Stimulated activated naive CD8-positive, alpha-beta T cell treated with anti-CD3 and anti-CD28 coated beads, Interleukin-15, amount 100 ng/mL, for 72 hours (primary cell): ENCODE measurements around the gene PCK1.

ENCODE experiments used
- ATAC-seq: fragments of 150-1000 bp; cut with Tn5 transposase; 2 replicates; pipeline ENCODE4 v1.10.0; 2021; ENCODE audit warnings: mild to moderate bottlenecking, moderate library complexity
- DNase-seq, 2 donors: peaks; one replicate each; pipeline ENCODE4 v3.0.0; 2021 to 2022
- H3K27ac Mint-ChIP-seq, 2 donors: one replicate each; pipeline ENCODE4 v1.8.0; 2022; ENCODE audit warnings: mild to moderate bottlenecking in 2 of 2, mixed read lengths in 2 of 2, moderate library complexity in 2 of 2
- H3K27me3 Mint-ChIP-seq: one replicate; pipeline ENCODE4 v1.8.0; 2022; ENCODE audit warnings: mixed read lengths
- H3K4me1 Mint-ChIP-seq: one replicate; pipeline ENCODE4 v1.8.0; 2022; ENCODE audit warnings: mild to moderate bottlenecking, mixed read lengths
- H3K4me3 Mint-ChIP-seq, 2 donors: one replicate each; pipeline ENCODE4 v1.8.0; 2022; ENCODE audit warnings: mild to moderate bottlenecking in 2 of 2, mixed read lengths in 2 of 2, moderate library complexity in 1 of 2
- H3K9me3 Mint-ChIP-seq, 2 donors: one replicate each; pipeline ENCODE4 v1.8.0; 2022; ENCODE audit warnings: mixed read lengths in 2 of 2

The PCK1 gene

GRCh38 chr20:57585466-57586213, 24.7 kb downstream of the PCK1 start:
- no peaks in the 10 kb centered on the region for H3K9me3 Mint-ChIP-seq
- no peaks in the 10 kb centered on the region for H3K4me1 Mint-ChIP-seq
- no peak overlapping the region for H3K27ac Mint-ChIP-seq
- no peak overlapping the region for H3K4me3 Mint-ChIP-seq
- ATAC-seq = no peak
- no peak for DNase-seq
- peaks cover 55% of the 10 kb centered on the region for H3K27me3 Mint-ChIP-seq

GRCh38 chr20:57586370-57586793, 25.5 kb downstream of the PCK1 start:
- Mint-ChIP-seq H3K9me3 (no peaks in the 10 kb centered on the region), H3K27me3 (peaks cover 48% of the 10 kb centered on the region), H3K4me1 (no peaks in the 10 kb centered on the region), H3K4me3 (no peak overlapping the region), H3K27ac (no peak overlapping the region)
- DNase-seq (no peak), ATAC-seq (no peak)

- DNase-seq (no peak), ATAC-seq (no peak)
- no peak overlapping the region for H3K27ac Mint-ChIP-seq
- H3K4me3 Mint-ChIP-seq = no peak overlapping the region
- H3K9me3 Mint-ChIP-seq = no peaks in the 10 kb centered on the region
- no peaks in the 10 kb centered on the region for H3K4me1 Mint-ChIP-seq
- peaks cover 42% of the 10 kb centered on the region for H3K27me3 Mint-ChIP-seq
Measured at GRCh38 chr20:57586943-57587277, 26.0 kb downstream of the PCK1 start.

- no peak overlapping the region for H3K4me3 Mint-ChIP-seq
- no peaks in the 10 kb centered on the region for H3K4me1 Mint-ChIP-seq
- no peak overlapping the region for H3K27ac Mint-ChIP-seq
- DNase-seq (no peak), ATAC-seq (no peak)
- H3K27me3 Mint-ChIP-seq = peaks cover 37% of the 10 kb centered on the region
- H3K9me3 Mint-ChIP-seq = no peaks in the 10 kb centered on the region
Measured at GRCh38 chr20:57587278-57587988, 26.5 kb downstream of the PCK1 start.

GRCh38 chr20:57587989-57588377, 27.1 kb downstream of the PCK1 start:
- H3K27me3 Mint-ChIP-seq = peaks cover 32% of the 10 kb centered on the region
- no peak overlapping the region for H3K27ac Mint-ChIP-seq
- H3K4me1 Mint-ChIP-seq = no peaks in the 10 kb centered on the region
- ATAC-seq = no peak
- H3K9me3 Mint-ChIP-seq = no peaks in the 10 kb centered on the region
- H3K4me3 Mint-ChIP-seq = no peak overlapping the region
- no peak for DNase-seq

GRCh38 chr20:57588596-57588995, 27.7 kb downstream of the PCK1 start:
- Mint-ChIP-seq H3K9me3 (no peaks in the 10 kb centered on the region), H3K27ac (peak overlapping the region in 1 of 2 donors; percentile 8), H3K27me3 (peaks cover 31% of the 10 kb centered on the region)

GRCh38 chr20:57589123-57589727, 28.3 kb downstream of the PCK1 start:
- no peak for DNase-seq
- Mint-ChIP-seq H3K4me3 (no peak overlapping the region), H3K9me3 (no peaks in the 10 kb centered on the region), H3K27me3 (peaks cover 28% of the 10 kb centered on the region), H3K4me1 (no peaks in the 10 kb centered on the region), H3K27ac (no peak overlapping the region)
- no peak for ATAC-seq

More at GRCh38 chr20:57588596-57588995, 27.7 kb downstream of the PCK1 start:
- Mint-ChIP-seq H3K4me1 (no peaks in the 10 kb centered on the region), H3K4me3 (no peak overlapping the region)
- DNase-seq = no peak
- no peak for ATAC-seq

GRCh38 chr20:57589728-57590484, 29.0 kb downstream of the PCK1 start:
- ATAC-seq (no peak), DNase-seq (no peak)
- Mint-ChIP-seq H3K27ac (peak overlapping the region in 1 of 2 donors; percentile 60), H3K9me3 (no peaks in the 10 kb centered on the region), H3K4me3 (no peak overlapping the region), H3K4me1 (no peaks in the 10 kb centered on the region), H3K27me3 (peaks cover 21% of the 10 kb centered on the region)

GRCh38 chr20:57590485-57591288, 29.8 kb downstream of the PCK1 start:
- Mint-ChIP-seq H3K27ac (no peak overlapping the region), H3K9me3 (no peaks in the 10 kb centered on the region), H3K4me1 (peaks cover 2% of the 10 kb centered on the region), H3K27me3 (peaks cover 13% of the 10 kb centered on the region), H3K4me3 (no peak overlapping the region)
- no peak for ATAC-seq
- DNase-seq = no peak

GRCh38 chr20:57591289-57592229, 30.6 kb downstream of the PCK1 start:
- ATAC-seq = no peak
- H3K4me1 Mint-ChIP-seq = peaks cover 9% of the 10 kb centered on the region
- no peak overlapping the region for H3K4me3 Mint-ChIP-seq
- H3K27me3 Mint-ChIP-seq = peaks cover 9% of the 10 kb centered on the region
- H3K9me3 Mint-ChIP-seq = no peaks in the 10 kb centered on the region
- no peak for DNase-seq
- H3K27ac Mint-ChIP-seq = no peak overlapping the region

GRCh38 chr20:57592263-57593092, 31.6 kb downstream of the PCK1 start:
- DNase-seq (no peak), ATAC-seq (no peak)
- Mint-ChIP-seq H3K4me1 (peaks cover 11% of the 10 kb centered on the region), H3K27ac (no peak overlapping the region), H3K9me3 (no peaks in the 10 kb centered on the region), H3K27me3 (peaks cover 9% of the 10 kb centered on the region), H3K4me3 (no peak overlapping the region)

- Mint-ChIP-seq H3K27ac (peak overlapping the region in 1 of 2 donors; percentile 81), H3K4me3 (no peak overlapping the region), H3K27me3 (peaks cover 9% of the 10 kb centered on the region), H3K9me3 (no peaks in the 10 kb centered on the region), H3K4me1 (peaks cover 11% of the 10 kb centered on the region)
- no peak for ATAC-seq
- DNase-seq = no peak
Measured at GRCh38 chr20:57593134-57593886, 32.4 kb downstream of the PCK1 start.
